Breast epithelium (tissue), 4 donors: Measurements from ENCODE around the gene SERBP1. TPM values are rescaled to one million over a fixed set of nuclear protein-coding genes. Genes with fewer than 3 reads are reported as not detected.
A peak's percentile ranks its signal among the peaks of the same experiment; 100 is the strongest.

Experiments
- DNase-seq, 2 donors: peaks; one replicate each; pipeline ENCODE4 v3.0.0-alpha.2; 2019; ENCODE audit warnings: low spot score in 2 of 2
- H3K27ac ChIP-seq, 2 donors: fragments of 200-600 bp; sonication (generic) in 1 of 2; one replicate each; pipeline ENCODE4 v1.5.1; 2016 to 2019; ENCODE audit warnings: mild to moderate bottlenecking in 1 of 2
- H3K27me3 ChIP-seq, 2 donors: fragments of 200-600 bp; sonication (generic) in 1 of 2; one replicate each; pipeline versions ENCODE4 v1.5.1 to v1.6.0; 2017 to 2019; ENCODE audit warnings: control low read depth in 1 of 2, mild to moderate bottlenecking in 1 of 2
- H3K36me3 ChIP-seq: fragments of 200-600 bp; one replicate; pipeline ENCODE4 v1.5.1; 2019
- H3K4me1 ChIP-seq, 2 donors: fragments of 200-600 bp; sonication (generic); one replicate each; pipeline ENCODE4 v1.5.1; 2016 to 2019; ENCODE audit warnings: control low read depth in 1 of 2
- H3K4me3 ChIP-seq, 3 donors: fragments of 200-600 bp; sonication (generic); 1 replicate in 2 of 3; 2 replicates in 1 of 3; pipeline ENCODE4 v1.5.1; 2016 to 2019; ENCODE audit warnings: mild to moderate bottlenecking in 3 of 3, moderate library complexity in 2 of 3
- H3K9me3 ChIP-seq, 2 donors: fragments of 200-600 bp; sonication (generic) in 1 of 2; one replicate each; pipeline ENCODE4 v1.5.1; 2016 to 2019; ENCODE audit warnings: control low read depth in 1 of 2
- CTCF ChIP-seq, 3 donors: fragments of 450-650 bp; IDR thresholded peaks; one replicate each; pipeline ENCODE4 v1.5.1; 2016 to 2017; ENCODE audit warnings: antibody characterized with exemption in 3 of 3, mild to moderate bottlenecking in 3 of 3, moderate library complexity in 3 of 3
- POLR2A ChIP-seq: fragments of 450-650 bp; IDR thresholded peaks from one replicate; pipeline ENCODE4 v1.6.1; 2016; ENCODE audit warnings: antibody characterized with exemption, mild to moderate bottlenecking, moderate library complexity
- POLR2AphosphoS5 ChIP-seq, 3 donors: sonication (generic); formaldehyde crosslinking; IDR thresholded peaks; one replicate each; pipeline ENCODE4 v1.6.1; 2017; ENCODE audit warnings: antibody characterized with exemption in 3 of 3
- intact Hi-C: fragments of 100-400 bp; cut with DNase I; formaldehyde crosslinking; loops from one replicate; pipeline ENCODE4 v1.15.1; 2023; ENCODE audit warnings: low total_unique reads
- total RNA-seq, 3 donors: library from RNA; depleted of rRNA; stranded (reverse); fragments of >200 nt; gene quantifications; one replicate each; pipeline ENCODE4 v1.1.0, GENCODE V29; 2016

Gene SERBP1
- total RNA-seq, 3 donors from 2014 or later: 181 to 266 (median 218) TPM

DNA sequence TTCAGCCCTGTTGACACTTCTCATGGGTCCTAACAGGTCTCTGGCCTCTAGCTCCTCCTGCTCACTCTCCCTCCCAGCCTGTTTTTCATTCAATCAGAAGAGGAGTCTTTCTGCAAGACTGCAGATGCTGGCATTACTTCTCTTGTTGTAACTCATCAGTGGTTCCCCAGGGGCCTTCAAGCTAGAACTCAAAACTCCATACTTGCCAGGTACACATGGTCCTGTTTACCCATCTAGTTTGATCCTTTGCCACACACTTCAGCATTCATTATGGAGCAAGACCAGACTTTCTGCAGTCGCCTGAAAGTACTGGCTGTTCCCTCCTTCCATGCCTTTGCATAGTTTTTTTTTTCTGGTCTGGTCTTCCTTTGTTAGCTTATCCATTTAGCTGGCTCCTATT, 47.9 kb downstream of the SERBP1 start:
- TF ChIP-seq POLR2A: no peak
- TF ChIP-seq POLR2AphosphoS5 (IDR thresholded peaks at IDR 0.05): peak in 1 of 3 donors; percentile 90
- TF ChIP-seq CTCF (IDR thresholded peaks at IDR 0.05): no peak
- intact Hi-C loops: no loop called here
- Histone ChIP-seq H3K36me3 (no peaks in the 10 kb centered on the region), H3K27ac (no peak overlapping the region), H3K27me3 (no peaks in the 10 kb centered on the region), H3K4me1 (no peaks in the 10 kb centered on the region), H3K4me3 (no peak overlapping the region), H3K9me3 (peaks cover 8 to 9% of the 10 kb centered on the region in 2 donors)
- DNase-seq: peak in 1 of 2 donors; percentile 19

DNA sequence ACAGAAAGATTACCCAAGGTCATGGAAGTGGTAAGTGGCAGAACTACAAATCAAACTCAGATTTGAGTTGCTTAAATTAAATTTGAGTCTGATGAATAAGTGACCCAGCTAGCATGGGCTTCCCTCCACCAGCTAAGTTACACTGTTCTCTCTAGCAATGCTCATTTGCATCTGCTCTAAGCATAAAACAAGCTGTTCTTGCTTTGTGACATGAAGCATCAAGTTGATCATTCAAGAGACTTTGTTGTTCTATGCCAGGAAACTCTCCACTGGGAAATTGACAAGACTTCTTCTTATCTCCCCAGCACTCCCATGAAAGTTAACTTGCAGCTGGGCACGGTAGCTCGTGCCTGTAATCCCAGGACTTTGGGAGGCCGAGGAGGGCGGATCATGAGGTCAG, 49.0 kb downstream of the SERBP1 start:
- H3K4me3 ChIP-seq: no peak overlapping the region
- DNase-seq: no peak
- H3K27me3 ChIP-seq: no peaks in the 10 kb centered on the region
- TF ChIP-seq POLR2AphosphoS5 (IDR thresholded peaks at IDR 0.05) (no peak), POLR2A (no peak), CTCF (IDR thresholded peaks at IDR 0.05) (no peak)
- intact Hi-C loops: no loop called here
- H3K4me1 ChIP-seq: no peaks in the 10 kb centered on the region
- H3K36me3 ChIP-seq: no peaks in the 10 kb centered on the region
- H3K9me3 ChIP-seq: peaks cover 8 to 9% of the 10 kb centered on the region in 2 donors
- H3K27ac ChIP-seq: no peak overlapping the region

DNA sequence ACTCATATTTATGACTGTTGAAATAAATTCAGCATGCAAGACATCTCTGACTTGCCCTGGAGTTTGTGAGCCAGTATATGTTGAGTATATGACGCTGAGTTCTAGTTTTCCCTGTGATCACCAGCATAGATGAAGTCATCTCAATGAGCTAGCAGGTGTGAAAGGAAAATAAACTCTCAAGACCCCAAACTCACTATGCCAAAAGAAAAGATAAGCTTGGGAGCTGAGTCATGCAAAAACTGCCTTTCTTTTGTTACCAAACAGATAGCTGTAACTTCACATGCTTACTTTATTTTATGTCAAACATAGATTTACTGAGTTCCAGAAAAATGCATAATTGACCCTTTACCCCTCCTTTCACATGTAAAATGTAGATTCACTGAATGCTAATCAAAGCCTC, 52.9 kb downstream of the SERBP1 start:
- Histone ChIP-seq H3K4me1 (no peaks in the 10 kb centered on the region), H3K27me3 (no peaks in the 10 kb centered on the region), H3K9me3 (no peaks in the 10 kb centered on the region), H3K36me3 (no peaks in the 10 kb centered on the region), H3K4me3 (no peak overlapping the region), H3K27ac (no peak overlapping the region)
- intact Hi-C loops: no loop called here
- no peak for DNase-seq
- TF ChIP-seq POLR2AphosphoS5 (IDR thresholded peaks at IDR 0.05) (no peak), CTCF (IDR thresholded peaks at IDR 0.05) (no peak), POLR2A (no peak)

DNA sequence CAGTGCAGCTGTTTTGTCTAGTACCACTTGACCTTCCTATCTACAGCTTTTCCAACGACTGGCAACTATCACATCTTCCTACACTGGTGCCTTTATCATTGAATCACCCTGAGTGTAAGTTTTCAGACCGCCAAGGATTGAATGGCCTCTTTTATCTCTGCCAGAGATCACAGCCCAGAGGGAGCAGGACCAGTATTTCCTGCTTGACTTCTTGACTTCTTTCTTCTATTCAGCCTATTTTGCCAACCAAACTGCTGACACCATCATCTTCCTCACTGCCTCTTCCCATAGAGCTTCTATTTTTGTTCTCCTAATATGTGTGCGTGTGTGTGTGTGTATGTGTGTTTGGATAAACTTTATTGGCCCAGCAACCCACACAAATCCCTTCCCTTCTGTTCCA, 53.8 kb downstream of the SERBP1 start:
- Histone ChIP-seq H3K27ac (no peak overlapping the region), H3K4me1 (no peaks in the 10 kb centered on the region), H3K9me3 (no peaks in the 10 kb centered on the region), H3K27me3 (no peaks in the 10 kb centered on the region), H3K4me3 (no peak overlapping the region), H3K36me3 (no peaks in the 10 kb centered on the region)
- DNase-seq: peak in 1 of 2 donors; percentile 44
- intact Hi-C loops: no loop called here
- TF ChIP-seq POLR2AphosphoS5 (IDR thresholded peaks at IDR 0.05) (peak in 2 of 3 donors; percentile 46 to 69), POLR2A (no peak)

DNA sequence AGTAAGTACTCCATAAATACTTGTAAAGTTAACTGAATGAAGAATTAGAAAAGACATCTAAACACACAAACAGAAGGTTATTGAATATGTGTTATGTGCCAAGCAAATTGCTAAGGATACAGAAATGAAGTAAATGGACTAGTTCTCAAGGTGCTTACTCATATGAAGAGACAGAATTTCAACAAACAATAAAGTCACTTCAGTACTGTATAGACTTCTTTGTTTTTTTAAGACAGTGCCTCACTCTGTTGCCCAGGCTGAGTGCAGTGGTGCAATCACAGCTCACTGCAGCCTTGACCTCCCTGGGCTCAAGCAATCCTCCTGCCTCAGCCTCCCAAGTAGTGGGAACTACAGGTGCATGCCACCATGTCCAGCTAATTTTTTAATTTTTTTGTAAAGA, 57.3 kb downstream of the SERBP1 start:
- Histone ChIP-seq H3K27me3 (no peaks in the 10 kb centered on the region), H3K4me3 (no peak overlapping the region), H3K36me3 (no peaks in the 10 kb centered on the region), H3K27ac (no peak overlapping the region), H3K4me1 (no peaks in the 10 kb centered on the region), H3K9me3 (no peaks in the 10 kb centered on the region)
- intact Hi-C loops: no loop called here
- no peak for TF ChIP-seq POLR2A
- no peak for TF ChIP-seq POLR2AphosphoS5 (IDR thresholded peaks at IDR 0.05)
- TF ChIP-seq CTCF (IDR thresholded peaks at IDR 0.05): no peak
- DNase-seq: no peak

DNA sequence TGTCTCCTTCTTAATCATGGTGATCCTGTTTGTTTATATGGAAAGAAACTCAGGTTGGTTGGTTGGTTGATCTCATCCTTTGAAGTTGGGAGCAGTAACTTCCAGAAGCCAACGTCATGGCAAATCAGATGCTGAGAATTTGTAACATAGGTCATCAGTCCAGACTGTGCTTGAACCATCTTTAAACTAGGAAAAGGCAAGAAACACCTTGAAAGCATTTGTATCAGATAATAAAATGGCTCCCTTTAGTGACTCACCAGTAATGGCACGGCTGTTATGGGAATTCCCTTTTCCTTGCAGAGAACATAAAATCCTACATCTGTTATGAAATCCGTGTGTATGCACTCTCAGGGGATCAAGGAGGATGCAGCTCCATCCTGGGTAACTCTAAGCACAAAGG, 58.1 kb downstream of the SERBP1 start:
- intact Hi-C loops: no loop called here
- TF ChIP-seq POLR2A: no peak
- Histone ChIP-seq H3K9me3 (no peaks in the 10 kb centered on the region), H3K36me3 (no peaks in the 10 kb centered on the region), H3K27ac (no peak overlapping the region), H3K4me3 (no peak overlapping the region), H3K27me3 (no peaks in the 10 kb centered on the region), H3K4me1 (no peaks in the 10 kb centered on the region)
- DNase-seq: no peak
